HK-2 (cell line): ENCODE results near the gene MYO7A.
A peak's percentile ranks its signal among the peaks of the same experiment; 100 is the strongest.

Experiments
- DNase-seq: peaks from one replicate; pipeline ENCODE4 v3.0.0-alpha.2; 2018; ENCODE audit not compliant: unreplicated experiment

The MYO7A gene

GRCh38 chr11:77127235-77127911 is 673 bp upstream of the MYO7A start:
- peak; percentile 46 for DNase-seq

- no peak for DNase-seq
Observed at GRCh38 chr11:77129069-77129841, 1.2 kb downstream of the MYO7A start.

GRCh38 chr11:77129842-77130756 is 2.1 kb downstream of the MYO7A start:
- no peak for DNase-seq

- DNase-seq, result no peak
Observed at GRCh38 chr11:77130763-77131513, 2.9 kb downstream of the MYO7A start.

GRCh38 chr11:77131560-77131959 is 3.5 kb downstream of the MYO7A start:
- DNase-seq, result no peak

GRCh38 chr11:77135069-77135468 is 7.0 kb downstream of the MYO7A start:
- DNase-seq, result no peak

GRCh38 chr11:77136074-77136473 is 8.0 kb downstream of the MYO7A start:
- no peak for DNase-seq

GRCh38 chr11:77136784-77137420 is 8.9 kb downstream of the MYO7A start:
- no peak for DNase-seq

GRCh38 chr11:77137421-77137820 is 9.4 kb downstream of the MYO7A start:
- DNase-seq, result no peak

- DNase-seq, result no peak
Observed at GRCh38 chr11:77138106-77138649, 10.1 kb downstream of the MYO7A start.

- no peak for DNase-seq
Observed at GRCh38 chr11:77139201-77139600, 11.2 kb downstream of the MYO7A start.

- no peak for DNase-seq
Observed at GRCh38 chr11:77140231-77140851, 12.3 kb downstream of the MYO7A start.

- no peak for DNase-seq
Observed at GRCh38 chr11:77141034-77141433, 13.0 kb downstream of the MYO7A start.

- DNase-seq, result no peak
Observed at GRCh38 chr11:77141475-77141874, 13.4 kb downstream of the MYO7A start.

- no peak for DNase-seq
Observed at GRCh38 chr11:77142091-77142975, 14.3 kb downstream of the MYO7A start.

- DNase-seq, result no peak
Observed at GRCh38 chr11:77143405-77144020, 15.5 kb downstream of the MYO7A start.

- DNase-seq, result no peak
Observed at GRCh38 chr11:77144196-77144856, 16.3 kb downstream of the MYO7A start.

- DNase-seq, result no peak
Observed at GRCh38 chr11:77144857-77145428, 16.9 kb downstream of the MYO7A start.
